ENCODE measurements around the gene MAPT.
"Not testable (repeated sequence)": the region's sequence is repeated elsewhere in the genome, so short reads cannot be mapped to it uniquely, and the experiment has no call there.

MAPT gene

DNA sequence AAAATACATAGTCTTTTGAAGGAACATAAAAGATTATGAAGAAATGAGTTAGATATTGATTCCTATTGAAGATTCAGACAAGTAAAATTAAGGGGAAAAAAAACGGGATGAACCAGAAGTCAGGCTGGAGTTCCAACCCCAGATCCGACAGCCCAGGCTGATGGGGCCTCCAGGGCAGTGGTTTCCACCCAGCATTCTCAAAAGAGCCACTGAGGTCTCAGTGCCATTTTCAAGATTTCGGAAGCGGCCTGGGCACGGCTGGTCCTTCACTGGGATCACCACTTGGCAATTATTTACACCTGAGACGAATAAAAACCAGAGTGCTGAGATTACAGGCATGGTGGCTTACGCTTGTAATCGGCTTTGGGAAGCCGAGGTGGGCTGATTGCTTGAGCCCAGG is 114.2 kb downstream of the MAPT start:
- DNase-seq (ENCODE audit: low read depth in 2 of 2), result no peak

DNA sequence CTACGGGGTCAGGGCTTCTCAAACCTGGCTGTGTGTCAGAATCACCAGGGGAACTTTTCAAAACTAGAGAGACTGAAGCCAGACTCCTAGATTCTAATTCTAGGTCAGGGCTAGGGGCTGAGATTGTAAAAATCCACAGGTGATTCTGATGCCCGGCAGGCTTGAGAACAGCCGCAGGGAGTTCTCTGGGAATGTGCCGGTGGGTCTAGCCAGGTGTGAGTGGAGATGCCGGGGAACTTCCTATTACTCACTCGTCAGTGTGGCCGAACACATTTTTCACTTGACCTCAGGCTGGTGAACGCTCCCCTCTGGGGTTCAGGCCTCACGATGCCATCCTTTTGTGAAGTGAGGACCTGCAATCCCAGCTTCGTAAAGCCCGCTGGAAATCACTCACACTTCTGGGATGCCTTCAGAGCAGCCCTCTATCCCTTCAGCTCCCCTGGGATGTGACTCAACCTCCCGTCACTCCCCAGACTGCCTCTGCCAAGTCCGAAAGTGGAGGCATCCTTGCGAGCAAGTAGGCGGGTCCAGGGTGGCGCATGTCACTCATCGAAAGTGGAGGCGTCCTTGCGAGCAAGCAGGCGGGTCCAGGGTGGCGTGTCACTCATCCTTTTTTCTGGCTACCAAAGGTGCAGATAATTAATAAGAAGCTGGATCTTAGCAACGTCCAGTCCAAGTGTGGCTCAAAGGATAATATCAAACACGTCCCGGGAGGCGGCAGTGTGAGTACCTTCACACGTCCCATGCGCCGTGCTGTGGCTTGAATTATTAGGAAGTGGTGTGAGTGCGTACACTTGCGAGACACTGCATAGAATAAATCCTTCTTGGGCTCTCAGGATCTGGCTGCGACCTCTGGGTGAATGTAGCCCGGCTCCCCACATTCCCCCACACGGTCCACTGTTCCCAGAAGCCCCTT is 115.6 kb downstream of the MAPT start:
- no peak for DNase-seq (ENCODE audit: low read depth in 2 of 2)

GRCh38 chr17:46010597-46011186 is 116.3 kb downstream of the MAPT start:
- no peak for DNase-seq (ENCODE audit: low read depth in 2 of 2)

GRCh38 chr17:46011711-46012505 is 117.6 kb downstream of the MAPT start:
- DNase-seq (ENCODE audit: low read depth in 2 of 2), result no peak

- no peak for DNase-seq (ENCODE audit: low read depth in 2 of 2)
Observed at GRCh38 chr17:46012506-46013079, 118.2 kb downstream of the MAPT start.

- DNase-seq (ENCODE audit: low read depth in 2 of 2), result no peak
Observed at GRCh38 chr17:46013127-46013501, 118.8 kb downstream of the MAPT start.

DNA sequence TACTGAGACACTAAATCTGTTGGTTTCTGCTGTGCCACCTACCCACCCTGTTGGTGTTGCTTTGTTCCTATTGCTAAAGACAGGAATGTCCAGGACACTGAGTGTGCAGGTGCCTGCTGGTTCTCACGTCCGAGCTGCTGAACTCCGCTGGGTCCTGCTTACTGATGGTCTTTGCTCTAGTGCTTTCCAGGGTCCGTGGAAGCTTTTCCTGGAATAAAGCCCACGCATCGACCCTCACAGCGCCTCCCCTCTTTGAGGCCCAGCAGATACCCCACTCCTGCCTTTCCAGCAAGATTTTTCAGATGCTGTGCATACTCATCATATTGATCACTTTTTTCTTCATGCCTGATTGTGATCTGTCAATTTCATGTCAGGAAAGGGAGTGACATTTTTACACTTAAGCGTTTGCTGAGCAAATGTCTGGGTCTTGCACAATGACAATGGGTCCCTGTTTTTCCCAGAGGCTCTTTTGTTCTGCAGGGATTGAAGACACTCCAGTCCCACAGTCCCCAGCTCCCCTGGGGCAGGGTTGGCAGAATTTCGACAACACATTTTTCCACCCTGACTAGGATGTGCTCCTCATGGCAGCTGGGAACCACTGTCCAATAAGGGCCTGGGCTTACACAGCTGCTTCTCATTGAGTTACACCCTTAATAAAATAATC is 119.3 kb downstream of the MAPT start:
- no peak for DNase-seq (ENCODE audit: low read depth in 2 of 2)

- DNase-seq (ENCODE audit: low read depth in 2 of 2), result not testable (repeated sequence)
Observed at GRCh38 chr17:46019408-46019925, 125.1 kb downstream of the MAPT start.

DNA sequence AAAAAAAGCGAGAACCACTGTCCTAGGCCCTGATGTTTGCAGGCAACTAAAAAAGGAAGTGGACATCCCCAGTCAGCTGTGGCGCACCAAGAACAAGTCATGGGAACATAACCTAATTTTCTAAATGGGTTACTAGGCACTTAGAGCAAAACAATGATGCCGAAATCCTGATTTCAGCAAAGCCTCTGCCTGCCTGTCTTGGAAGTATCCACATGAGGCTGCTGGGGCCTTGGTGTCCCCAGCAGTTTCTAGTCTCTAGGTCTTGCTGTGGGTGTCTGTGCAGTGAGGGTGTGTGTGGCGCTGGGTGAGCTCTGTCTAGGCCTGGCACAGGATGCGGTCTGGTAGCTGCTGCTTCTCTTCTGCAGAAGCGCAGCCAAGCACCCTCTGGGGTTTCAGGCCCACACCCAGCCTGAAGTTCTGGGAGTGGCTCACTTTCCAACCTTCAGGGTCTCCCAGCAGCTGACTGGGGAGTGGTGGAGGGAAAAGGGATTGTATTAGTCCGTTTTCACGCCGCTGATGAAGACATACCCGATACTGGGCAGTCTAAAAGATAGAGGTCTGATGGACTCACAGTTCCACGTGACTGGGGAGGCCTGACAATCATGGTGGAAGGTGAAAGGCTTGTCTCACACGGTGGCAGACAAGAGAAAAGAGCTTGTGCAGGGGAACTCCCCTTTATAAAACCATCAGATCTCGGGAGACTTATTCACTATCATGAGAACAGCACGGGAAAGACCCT is 125.8 kb downstream of the MAPT start:
- peak; percentile 34 to 52 for DNase-seq (ENCODE audit: low read depth in 2 of 2)

DNA sequence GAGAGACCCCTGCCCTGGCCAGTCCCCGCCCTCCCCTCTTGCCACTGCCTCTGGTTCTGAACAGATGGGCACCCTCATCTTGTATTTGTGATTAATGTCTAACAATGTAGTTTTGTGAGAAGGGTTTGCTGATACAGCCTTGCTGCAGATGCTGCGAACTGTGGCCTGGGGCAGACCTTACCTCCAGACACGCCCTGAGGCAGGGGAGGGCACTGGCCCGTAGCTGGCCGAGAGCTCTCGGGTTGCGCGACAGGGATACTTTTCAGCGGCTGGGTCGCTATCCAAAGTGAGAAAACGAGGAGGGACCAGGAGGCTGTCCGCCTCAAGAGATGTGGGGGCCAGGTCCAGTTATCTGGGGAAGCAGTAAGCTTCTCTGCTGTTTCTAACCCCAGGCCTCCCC is 126.6 kb downstream of the MAPT start:
- DNase-seq (ENCODE audit: low read depth in 2 of 2), result no peak

DNA sequence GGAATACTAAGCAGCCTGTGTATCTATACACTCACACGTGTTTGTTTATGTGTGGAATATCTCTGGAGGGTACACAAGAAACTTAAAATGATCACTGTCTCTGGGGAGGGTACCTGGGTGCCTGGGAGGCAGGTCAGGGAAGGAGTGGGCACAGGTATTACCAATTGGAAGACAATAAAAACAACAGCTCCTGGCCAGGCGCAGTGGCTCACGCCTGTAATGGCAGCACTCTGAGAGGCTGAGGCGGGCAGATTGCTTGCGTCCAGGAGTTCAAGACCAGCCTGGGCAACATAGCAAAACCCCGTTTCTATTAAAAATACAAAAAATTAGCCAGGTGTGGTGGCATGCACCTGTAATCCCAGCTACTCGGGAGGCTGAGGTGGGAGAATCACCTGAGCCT is 129.0 kb downstream of the MAPT start:
- not testable (repeated sequence) for DNase-seq (ENCODE audit: low read depth in 2 of 2)

DNA sequence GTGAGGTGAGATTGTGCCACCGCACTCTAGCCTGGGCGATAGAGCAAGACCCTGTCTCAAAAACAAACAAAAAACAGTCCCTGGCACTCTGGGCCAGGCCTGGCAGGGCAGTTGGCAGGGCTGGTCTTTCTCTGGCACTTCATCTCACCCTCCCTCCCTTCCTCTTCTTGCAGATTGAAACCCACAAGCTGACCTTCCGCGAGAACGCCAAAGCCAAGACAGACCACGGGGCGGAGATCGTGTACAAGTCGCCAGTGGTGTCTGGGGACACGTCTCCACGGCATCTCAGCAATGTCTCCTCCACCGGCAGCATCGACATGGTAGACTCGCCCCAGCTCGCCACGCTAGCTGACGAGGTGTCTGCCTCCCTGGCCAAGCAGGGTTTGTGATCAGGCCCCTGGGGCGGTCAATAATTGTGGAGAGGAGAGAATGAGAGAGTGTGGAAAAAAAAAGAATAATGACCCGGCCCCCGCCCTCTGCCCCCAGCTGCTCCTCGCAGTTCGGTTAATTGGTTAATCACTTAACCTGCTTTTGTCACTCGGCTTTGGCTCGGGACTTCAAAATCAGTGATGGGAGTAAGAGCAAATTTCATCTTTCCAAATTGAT is 129.5 kb downstream of the MAPT start:
- no peak for DNase-seq (ENCODE audit: low read depth in 2 of 2)

DNA sequence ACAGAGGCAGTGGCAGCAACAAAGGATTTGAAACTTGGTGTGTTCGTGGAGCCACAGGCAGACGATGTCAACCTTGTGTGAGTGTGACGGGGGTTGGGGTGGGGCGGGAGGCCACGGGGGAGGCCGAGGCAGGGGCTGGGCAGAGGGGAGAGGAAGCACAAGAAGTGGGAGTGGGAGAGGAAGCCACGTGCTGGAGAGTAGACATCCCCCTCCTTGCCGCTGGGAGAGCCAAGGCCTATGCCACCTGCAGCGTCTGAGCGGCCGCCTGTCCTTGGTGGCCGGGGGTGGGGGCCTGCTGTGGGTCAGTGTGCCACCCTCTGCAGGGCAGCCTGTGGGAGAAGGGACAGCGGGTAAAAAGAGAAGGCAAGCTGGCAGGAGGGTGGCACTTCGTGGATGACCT is 130.2 kb downstream of the MAPT start:
- no peak for DNase-seq (ENCODE audit: low read depth in 2 of 2)

- no peak for DNase-seq (ENCODE audit: low read depth in 2 of 2)
Observed at GRCh38 chr17:46025060-46025459, 130.7 kb downstream of the MAPT start.

DNA sequence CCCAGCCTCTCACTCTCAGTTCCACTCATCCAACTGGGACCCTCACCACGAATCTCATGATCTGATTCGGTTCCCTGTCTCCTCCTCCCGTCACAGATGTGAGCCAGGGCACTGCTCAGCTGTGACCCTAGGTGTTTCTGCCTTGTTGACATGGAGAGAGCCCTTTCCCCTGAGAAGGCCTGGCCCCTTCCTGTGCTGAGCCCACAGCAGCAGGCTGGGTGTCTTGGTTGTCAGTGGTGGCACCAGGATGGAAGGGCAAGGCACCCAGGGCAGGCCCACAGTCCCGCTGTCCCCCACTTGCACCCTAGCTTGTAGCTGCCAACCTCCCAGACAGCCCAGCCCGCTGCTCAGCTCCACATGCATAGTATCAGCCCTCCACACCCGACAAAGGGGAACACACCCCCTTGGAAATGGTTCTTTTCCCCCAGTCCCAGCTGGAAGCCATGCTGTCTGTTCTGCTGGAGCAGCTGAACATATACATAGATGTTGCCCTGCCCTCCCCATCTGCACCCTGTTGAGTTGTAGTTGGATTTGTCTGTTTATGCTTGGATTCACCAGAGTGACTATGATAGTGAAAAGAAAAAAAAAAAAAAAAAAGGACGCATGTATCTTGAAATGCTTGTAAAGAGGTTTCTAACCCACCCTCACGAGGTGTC is 131.3 kb downstream of the MAPT start:
- no peak for DNase-seq (ENCODE audit: low read depth in 2 of 2)

DNA sequence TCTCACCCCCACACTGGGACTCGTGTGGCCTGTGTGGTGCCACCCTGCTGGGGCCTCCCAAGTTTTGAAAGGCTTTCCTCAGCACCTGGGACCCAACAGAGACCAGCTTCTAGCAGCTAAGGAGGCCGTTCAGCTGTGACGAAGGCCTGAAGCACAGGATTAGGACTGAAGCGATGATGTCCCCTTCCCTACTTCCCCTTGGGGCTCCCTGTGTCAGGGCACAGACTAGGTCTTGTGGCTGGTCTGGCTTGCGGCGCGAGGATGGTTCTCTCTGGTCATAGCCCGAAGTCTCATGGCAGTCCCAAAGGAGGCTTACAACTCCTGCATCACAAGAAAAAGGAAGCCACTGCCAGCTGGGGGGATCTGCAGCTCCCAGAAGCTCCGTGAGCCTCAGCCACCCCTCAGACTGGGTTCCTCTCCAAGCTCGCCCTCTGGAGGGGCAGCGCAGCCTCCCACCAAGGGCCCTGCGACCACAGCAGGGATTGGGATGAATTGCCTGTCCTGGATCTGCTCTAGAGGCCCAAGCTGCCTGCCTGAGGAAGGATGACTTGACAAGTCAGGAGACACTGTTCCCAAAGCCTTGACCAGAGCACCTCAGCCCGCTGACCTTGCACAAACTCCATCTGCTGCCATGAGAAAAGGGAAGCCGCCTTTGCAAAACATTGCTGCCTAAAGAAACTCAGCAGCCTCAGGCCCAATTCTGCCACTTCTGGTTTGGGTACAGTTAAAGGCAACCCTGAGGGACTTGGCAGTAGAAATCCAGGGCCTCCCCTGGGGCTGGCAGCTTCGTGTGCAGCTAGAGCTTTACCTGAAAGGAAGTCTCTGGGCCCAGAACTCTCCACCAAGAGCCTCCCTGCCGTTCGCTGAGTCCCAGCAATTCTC is 132.1 kb downstream of the MAPT start:
- no peak for DNase-seq (ENCODE audit: low read depth in 2 of 2)

DNA sequence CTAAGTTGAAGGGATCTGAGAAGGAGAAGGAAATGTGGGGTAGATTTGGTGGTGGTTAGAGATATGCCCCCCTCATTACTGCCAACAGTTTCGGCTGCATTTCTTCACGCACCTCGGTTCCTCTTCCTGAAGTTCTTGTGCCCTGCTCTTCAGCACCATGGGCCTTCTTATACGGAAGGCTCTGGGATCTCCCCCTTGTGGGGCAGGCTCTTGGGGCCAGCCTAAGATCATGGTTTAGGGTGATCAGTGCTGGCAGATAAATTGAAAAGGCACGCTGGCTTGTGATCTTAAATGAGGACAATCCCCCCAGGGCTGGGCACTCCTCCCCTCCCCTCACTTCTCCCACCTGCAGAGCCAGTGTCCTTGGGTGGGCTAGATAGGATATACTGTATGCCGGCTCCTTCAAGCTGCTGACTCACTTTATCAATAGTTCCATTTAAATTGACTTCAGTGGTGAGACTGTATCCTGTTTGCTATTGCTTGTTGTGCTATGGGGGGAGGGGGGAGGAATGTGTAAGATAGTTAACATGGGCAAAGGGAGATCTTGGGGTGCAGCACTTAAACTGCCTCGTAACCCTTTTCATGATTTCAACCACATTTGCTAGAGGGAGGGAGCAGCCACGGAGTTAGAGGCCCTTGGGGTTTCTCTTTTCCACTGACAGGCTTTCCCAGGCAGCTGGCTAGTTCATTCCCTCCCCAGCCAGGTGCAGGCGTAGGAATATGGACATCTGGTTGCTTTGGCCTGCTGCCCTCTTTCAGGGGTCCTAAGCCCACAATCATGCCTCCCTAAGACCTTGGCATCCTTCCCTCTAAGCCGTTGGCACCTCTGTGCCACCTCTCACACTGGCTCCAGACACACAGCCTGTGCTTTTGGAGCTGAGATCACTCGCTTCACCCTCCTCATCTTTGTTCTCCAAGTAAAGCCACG is 133.0 kb downstream of the MAPT start:
- DNase-seq (ENCODE audit: low read depth in 2 of 2), result no peak

GRCh38 chr17:46027976-46028325 is 133.6 kb downstream of the MAPT start:
- no peak for DNase-seq (ENCODE audit: low read depth in 2 of 2)
